ENCODE data around the gene RPAIN. TPM values are rescaled to one million over a fixed set of nuclear protein-coding genes. Genes with fewer than 3 reads are reported as not detected.

Gene RPAIN
- total and polyA plus RNA-seq, 2 of the 8 experiments (the other 6 are each of a cell fraction or from before 2014, with no cell fraction given), result 54.5 to 57.7 TPM

DNA sequence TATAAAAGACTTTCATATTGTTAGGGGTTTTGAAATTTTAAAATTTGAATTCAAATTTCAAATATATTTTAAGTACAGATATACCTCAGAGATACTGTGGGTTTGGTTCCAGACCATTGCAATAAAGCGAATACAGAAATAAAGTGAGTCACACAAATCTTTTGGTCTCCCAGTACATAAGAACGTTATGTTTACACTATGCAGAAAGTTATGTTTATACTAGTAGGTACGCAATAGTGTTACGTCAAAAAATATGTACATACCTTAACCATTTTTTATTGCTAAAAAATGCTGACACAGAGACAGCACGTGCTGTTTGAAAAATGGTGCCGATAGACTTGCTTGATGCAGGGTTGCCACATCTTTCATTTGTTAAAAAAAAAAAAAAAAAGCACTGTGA, 20.2 kb upstream of the RPAIN start:
- WGBS, 2 experiments (ENCODE audit: extremely low coverage in 1 of 2, insufficient coverage in 1 of 2, insufficient read length in 1 of 2, insufficient replicate concordance in 2 of 2, low coverage in 1 of 2, low lambda C conversion rate in 2 of 2, missing lambda C conversion rate in 1 of 2), result 96% methylated on average over 6 of the region's 6 CpGs; no CpG with 5 or more reads in 1 of the 2 experiments
- H4K8ac ChIP-seq (ENCODE audit: extremely low read depth, insufficient read depth, low read length), result no peak overlapping the region
- ChIA-PET CTCF (ENCODE audit: partially characterized antibody) (interaction anchor here (0.6 kb wide), 1 partner anchor 32 kb away, joined by 3 read pairs; no protein-coding TSS in a partner anchor), POLR2A (ENCODE audit: partially characterized antibody) (interaction anchor here (0.8 kb wide), 1 partner anchor 17 kb away, joined by 3 read pairs; no protein-coding TSS in a partner anchor)
- H2BK15ac ChIP-seq (ENCODE audit: low read length), result no peak overlapping the region
- H4K20me1 ChIP-seq (replicated peaks in 1 of 2; ENCODE audit: control insufficient read depth in 1 of 2, insufficient read depth in 2 of 2, low read length in 2 of 2), result peaks cover 0 to 3% of the 10 kb centered on the region in 2 experiments
- H3K23me2 ChIP-seq (ENCODE audit: low read depth, low read length), result no peaks in the 10 kb centered on the region
- H4K91ac ChIP-seq (replicated peaks; ENCODE audit: insufficient read length, low read length), result no peak overlapping the region
- H4K5ac ChIP-seq (ENCODE audit: insufficient read length, low read depth, low read length), result no peak overlapping the region
- H3K56ac ChIP-seq (replicated peaks; ENCODE audit: insufficient read length, low read depth, low read length), result no peak overlapping the region
- no peak overlapping the region for H3K4me2 ChIP-seq (ENCODE audit: insufficient read depth in 1 of 2, low read depth in 2 of 2, low read length in 2 of 2)
- no peak overlapping the region for H2BK5ac ChIP-seq (ENCODE audit: low read depth, low read length)
- H3K18ac ChIP-seq (ENCODE audit: extremely low read depth, low read length), result no peak overlapping the region
- H3K4me1 ChIP-seq (replicated peaks in 1 of 4; ENCODE audit: control insufficient read depth in 3 of 4, insufficient read depth in 4 of 4, low read length in 3 of 4), result no peaks in the 10 kb centered on the region
- H3K27ac ChIP-seq (ENCODE audit: low read depth, low read length), result no peak overlapping the region
- no peaks in the 10 kb centered on the region for H3K27me3 ChIP-seq (replicated peaks in 1 of 4; ENCODE audit: control insufficient read depth in 3 of 4, extremely low read depth in 1 of 4, insufficient read depth in 3 of 4, low read length in 3 of 4)
- H2BK12ac ChIP-seq (ENCODE audit: low read depth, low read length), result no peak overlapping the region
- no peaks in the 10 kb centered on the region for H3K79me2 ChIP-seq (ENCODE audit: control insufficient read depth in 1 of 2, insufficient read depth in 2 of 2, low read length in 2 of 2)
- no peak overlapping the region for H2BK120ac ChIP-seq (replicated peaks; ENCODE audit: low read depth, low read length)
- no peak overlapping the region for H2AFZ ChIP-seq (ENCODE audit: low read length)
- H3K9me3 ChIP-seq (ENCODE audit: insufficient read depth in 2 of 2, low read depth in 1 of 2, low read length in 1 of 2), result no peaks in the 10 kb centered on the region
- H3K4ac ChIP-seq (replicated peaks; ENCODE audit: insufficient read length, low read depth, low read length), result no peak overlapping the region
- no peak for FAIRE-seq
- no peak overlapping the region for H3K4me3 ChIP-seq (ENCODE audit: extremely low read depth in 1 of 4, insufficient read depth in 2 of 4, low read depth in 3 of 4, low read length in 4 of 4)
- no peak overlapping the region for H2AK5ac ChIP-seq (ENCODE audit: low read depth, low read length)
- TF ChIP-seq, protein P1, sequence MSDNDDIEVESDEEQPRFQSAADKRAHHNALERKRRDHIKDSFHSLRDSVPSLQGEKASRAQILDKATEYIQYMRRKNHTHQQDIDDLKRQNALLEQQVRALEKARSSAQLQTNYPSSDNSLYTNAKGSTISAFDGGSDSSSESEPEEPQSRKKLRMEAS (IDR thresholded peaks at IDR 0.05), result no peak
- no peak for TF ChIP-seq HDAC2 (IDR thresholded peaks at IDR 0.05; ENCODE audit: borderline replicate concordance in 1 of 2, low read depth in 2 of 2, low read length in 2 of 2)
- no peak for TF ChIP-seq KDM5A (IDR thresholded peaks at IDR 0.05; ENCODE audit: low read length)
- no peak for DNase-seq (ENCODE audit: low read depth in 1 of 2, low spot score in 2 of 2)
- H3K79me1 ChIP-seq (ENCODE audit: low read depth, low read length), result no peaks in the 10 kb centered on the region
- no peak overlapping the region for H3K14ac ChIP-seq (ENCODE audit: insufficient read length)
- H3K9ac ChIP-seq (replicated peaks in 1 of 4; ENCODE audit: extremely low read depth in 1 of 4, low read depth in 3 of 4, low read length in 3 of 4), result no peak overlapping the region
- no peak overlapping the region for H2BK20ac ChIP-seq (ENCODE audit: low read length)
- H3K36me3 ChIP-seq (ENCODE audit: control insufficient read depth in 2 of 4, insufficient read depth in 4 of 4, low read length in 3 of 4), result peaks cover 18 to 79% (median 64%) of the 10 kb centered on the region in 4 experiments; a peak in 7 of 8 replicates
- no peak overlapping the region for H3K23ac ChIP-seq (ENCODE audit: insufficient read length)

All from H1 (cell line).